ENCODE measurements around the gene GHRHR.

Gene GHRHR

GRCh38 chr7:30963842-30964241 lies at the start of gene GHRHR:
TSS of gene GHRHR (plus strand) at chr7:30963953. CDS start at chr7:30964069, 116 bp downstream.
- DNase-seq (ENCODE audit: low spot score): no peak

- peak; percentile 52 for DNase-seq (ENCODE audit: low spot score)
Observed at GRCh38 chr7:30914596-30914995, 49.2 kb upstream of the GHRHR start.

DNA sequence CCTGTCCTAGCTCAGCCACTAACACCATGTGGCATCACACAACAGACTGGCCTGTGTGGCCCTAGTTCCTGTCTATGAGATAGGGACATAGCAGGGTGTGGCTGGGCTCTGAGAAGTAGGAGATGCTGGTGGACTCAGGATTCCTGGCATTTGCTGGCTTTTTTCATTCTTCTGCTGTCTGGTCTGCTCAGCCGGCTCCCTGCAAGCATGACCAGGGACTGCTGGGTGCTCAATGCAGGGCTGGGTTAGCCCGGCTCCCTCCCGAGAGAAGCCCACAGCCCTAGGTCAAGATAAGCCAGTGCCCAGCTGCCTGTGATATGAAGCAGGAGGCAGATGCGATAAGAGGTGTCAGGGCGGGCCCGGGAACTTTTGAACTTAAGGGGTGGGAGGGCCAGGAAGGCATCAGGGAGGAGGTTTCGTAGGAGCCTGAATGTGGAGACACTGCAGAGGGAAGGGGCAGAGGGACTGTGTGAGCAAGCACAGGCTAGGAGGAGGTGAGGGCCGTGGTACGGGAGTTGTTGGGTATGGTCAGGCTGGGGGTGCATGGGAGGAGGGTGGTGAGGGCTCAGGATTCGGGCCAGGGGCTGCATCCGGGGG lies 48.6 kb upstream of the GHRHR start:
- DNase-seq (ENCODE audit: low spot score): peak; percentile 76

DNA sequence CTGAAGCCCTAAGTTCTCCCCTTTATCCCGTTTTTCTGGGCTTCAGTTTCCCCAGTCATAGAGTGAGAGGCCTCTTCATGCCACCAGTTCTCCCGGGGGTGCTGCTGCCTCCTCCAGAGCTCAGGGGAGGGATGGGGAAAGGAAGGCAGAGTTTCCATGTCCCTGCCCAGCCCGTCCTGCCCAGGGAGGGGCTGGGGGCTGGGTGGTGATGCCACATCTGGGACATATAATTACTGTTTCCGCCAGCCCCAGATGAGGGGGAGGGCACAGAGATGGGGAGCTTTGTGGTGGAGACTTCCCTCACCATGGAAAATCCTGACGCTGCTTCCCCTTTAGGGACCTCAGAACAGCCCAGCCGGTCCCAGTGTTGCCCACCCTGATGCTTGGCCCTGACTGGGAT lies 48.0 kb upstream of the GHRHR start:
- DNase-seq (ENCODE audit: low spot score): no peak

DNA sequence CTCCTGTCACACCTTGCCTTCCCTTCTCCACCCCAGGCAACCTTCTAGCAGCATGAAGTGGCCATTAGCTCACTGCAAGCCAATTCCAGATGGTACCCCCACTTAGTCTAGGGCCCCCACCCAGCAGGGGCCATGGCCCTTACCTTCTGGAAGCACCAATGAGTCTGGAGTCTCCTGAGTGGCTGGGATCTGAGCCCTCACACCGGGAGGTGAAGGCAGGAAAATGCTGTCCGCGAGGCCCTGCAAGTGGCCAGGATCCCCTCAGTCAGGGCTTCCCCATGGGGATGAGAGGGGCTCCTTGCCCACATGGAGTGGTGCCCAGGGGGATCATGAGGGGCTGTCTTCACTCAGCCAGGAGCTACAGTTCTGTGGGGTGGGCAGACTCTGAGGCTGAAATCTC lies 47.5 kb upstream of the GHRHR start:
- no peak for DNase-seq (ENCODE audit: low spot score)

DNA sequence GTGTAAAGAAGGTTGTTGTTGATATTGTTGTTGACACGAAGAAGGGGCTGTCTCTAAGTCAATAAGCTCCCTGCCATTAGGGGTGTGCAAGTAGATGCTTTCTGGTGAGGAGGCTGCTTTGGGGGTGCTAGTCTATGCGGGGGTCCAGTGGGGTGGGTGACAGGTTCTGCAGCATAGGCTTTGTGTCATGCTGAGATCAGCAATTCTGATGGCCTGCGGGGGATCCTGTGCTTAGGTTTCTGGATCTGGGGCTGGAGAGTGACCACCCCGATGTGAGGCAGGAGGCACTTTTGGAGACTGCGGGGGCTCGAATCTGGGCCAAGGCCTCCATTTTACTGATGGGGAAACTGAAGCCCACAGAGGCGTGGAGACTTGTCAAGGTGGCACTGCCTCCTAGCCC lies 47.0 kb upstream of the GHRHR start:
- DNase-seq (ENCODE audit: low spot score): no peak

- no peak for DNase-seq (ENCODE audit: low spot score)
Observed at GRCh38 chr7:30917216-30917893, 46.4 kb upstream of the GHRHR start.

DNA sequence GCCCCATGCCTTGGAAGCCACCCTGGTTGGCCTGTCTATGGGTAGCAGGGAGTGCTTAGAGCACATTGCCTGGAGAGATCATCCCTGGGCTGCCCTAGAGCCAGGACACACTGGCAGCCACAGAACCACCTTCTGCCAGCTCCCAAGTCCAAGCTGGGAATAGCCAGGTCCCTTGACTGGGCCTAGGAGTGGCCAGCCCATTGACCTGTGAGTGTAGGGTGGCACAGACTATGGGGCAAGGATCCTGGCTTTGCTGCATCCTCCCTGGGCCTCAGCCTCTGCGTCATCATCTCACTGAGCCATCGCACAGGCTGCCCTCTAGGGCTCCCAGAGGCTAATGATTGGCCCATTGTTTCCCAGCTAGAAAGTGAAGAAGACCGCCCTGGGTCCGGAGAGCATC lies 45.1 kb upstream of the GHRHR start:
- DNase-seq (ENCODE audit: low spot score): no peak

GRCh38 chr7:30920021-30920583 lies 43.7 kb upstream of the GHRHR start:
- no peak for DNase-seq (ENCODE audit: low spot score)

GRCh38 chr7:30920584-30921539 lies 42.9 kb upstream of the GHRHR start:
- no peak for DNase-seq (ENCODE audit: low spot score)

DNA sequence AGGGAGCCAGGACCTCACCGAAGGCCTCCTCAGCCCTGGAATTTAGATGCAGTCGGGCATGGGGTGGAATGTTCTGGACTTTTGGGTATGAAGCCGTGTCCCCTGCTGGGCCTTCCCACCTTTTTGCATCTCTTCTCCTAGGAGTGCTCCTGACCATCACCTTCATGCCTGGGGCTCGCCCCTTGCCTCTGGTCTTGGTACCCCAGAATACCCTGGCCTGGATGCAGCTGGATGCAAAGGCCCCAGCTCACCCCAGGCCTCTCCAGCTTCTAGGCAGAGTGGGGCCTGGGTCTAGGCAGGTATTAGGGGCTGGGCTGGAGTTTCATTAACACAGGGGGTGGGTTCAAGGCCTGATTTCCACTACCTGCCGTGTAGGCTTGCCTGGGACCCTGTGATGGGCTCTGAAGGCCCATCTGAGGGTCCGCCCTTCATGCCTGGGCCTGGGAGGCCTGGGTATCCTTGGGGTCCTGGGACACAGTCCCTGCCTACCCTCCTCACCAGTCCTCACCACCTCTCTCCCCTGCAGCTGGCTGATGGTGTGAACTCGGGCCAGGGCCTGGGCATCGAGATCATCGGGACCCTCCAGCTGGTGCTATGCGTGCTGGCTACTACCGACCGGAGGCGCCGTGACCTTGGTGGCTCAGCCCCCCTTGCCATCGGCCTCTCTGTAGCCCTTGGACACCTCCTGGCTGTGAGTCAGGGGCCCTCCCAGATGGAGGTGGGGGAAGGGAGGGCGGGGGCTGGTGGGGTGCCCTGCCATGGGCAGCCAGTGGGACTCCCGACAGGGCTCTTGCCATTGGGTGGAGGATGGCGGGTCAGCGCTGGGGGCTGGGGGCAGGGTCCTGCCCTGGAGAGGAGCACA lies 42.0 kb upstream of the GHRHR start:
- no peak for DNase-seq (ENCODE audit: low spot score)

GRCh38 chr7:30922596-30922995 lies 41.2 kb upstream of the GHRHR start:
- DNase-seq (ENCODE audit: low spot score): no peak

DNA sequence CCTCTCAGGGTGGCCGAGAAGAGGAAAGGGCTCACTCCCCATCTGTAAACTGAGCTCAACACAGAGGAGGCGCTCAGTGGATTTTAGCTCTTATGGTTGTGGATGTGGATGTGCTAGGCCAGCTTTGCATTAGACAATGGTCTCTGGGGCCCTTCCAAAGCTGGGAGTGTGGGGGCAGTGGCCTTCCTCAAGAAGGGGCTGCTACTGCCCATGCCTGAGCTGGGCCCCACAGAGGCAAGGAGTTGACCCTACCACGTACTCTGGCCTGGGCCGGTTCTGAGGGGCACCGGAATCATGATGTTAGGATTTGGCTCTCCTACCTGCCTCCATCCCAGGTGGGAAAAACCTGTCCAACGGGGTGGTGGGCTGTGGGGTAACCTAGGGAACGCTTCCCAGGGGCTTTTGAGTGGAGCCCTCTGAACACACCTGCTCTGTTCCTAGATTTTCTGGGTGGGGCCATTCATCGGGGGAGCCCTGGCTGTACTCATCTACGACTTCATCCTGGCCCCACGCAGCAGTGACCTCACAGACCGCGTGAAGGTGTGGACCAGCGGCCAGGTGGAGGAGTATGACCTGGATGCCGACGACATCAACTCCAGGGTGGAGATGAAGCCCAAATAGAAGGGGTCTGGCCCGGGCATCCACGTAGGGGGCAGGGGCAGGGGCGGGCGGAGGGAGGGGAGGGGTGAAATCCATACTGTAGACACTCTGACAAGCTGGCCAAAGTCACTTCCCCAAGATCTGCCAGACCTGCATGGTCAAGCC lies 40.6 kb upstream of the GHRHR start:
- no peak for DNase-seq (ENCODE audit: low spot score)

DNA sequence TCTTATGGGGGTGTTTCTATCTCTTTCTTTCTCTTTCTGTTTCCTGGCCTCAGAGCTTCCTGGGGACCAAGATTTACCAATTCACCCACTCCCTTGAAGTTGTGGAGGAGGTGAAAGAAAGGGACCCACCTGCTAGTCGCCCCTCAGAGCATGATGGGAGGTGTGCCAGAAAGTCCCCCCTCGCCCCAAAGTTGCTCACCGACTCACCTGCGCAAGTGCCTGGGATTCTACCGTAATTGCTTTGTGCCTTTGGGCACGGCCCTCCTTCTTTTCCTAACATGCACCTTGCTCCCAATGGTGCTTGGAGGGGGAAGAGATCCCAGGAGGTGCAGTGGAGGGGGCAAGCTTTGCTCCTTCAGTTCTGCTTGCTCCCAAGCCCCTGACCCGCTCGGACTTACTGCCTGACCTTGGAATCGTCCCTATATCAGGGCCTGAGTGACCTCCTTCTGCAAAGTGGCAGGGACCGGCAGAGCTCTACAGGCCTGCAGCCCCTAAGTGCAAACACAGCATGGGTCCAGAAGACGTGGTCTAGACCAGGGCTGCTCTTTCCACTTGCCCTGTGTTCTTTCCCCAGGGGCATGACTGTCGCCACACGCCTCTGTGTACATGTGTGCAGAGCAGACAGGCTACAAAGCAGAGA lies 39.9 kb upstream of the GHRHR start:
- DNase-seq (ENCODE audit: low spot score): no peak

DNA sequence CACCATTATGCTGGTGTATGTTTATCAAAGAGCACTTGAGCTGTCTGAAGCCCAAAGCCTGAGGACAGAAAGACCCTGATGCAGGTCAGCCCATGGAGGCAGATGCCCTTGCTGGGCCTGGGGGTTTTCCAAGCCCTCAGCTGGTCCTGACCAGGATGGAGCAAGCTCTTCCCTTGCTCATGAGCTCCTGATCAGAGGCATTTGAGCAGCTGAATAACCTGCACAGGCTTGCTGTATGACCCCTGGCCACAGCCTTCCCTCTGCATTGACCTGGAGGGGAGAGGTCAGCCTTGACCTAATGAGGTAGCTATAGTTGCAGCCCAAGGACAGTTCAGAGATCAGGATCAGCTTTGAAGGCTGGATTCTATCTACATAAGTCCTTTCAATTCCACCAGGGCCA lies 39.1 kb upstream of the GHRHR start:
- no peak for DNase-seq (ENCODE audit: low spot score)

DNA sequence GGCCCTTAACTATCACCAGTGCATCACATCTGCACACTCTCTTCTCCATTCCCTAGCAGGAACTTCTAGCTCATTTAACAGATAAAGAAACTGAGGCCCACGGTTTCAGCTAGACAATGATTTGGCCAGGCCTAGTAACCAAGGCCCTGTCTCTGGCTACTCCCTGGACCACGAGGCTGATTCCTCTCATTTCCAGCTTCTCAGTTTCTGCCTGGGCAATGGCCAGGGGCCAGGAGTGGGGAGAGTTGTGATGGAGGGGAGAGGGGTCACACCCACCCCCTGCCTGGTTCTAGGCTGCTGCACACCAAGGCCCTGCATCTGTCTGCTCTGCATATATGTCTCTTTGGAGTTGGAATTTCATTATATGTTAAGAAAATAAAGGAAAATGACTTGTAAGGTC lies 38.6 kb upstream of the GHRHR start:
- no peak for DNase-seq (ENCODE audit: low spot score)

DNA sequence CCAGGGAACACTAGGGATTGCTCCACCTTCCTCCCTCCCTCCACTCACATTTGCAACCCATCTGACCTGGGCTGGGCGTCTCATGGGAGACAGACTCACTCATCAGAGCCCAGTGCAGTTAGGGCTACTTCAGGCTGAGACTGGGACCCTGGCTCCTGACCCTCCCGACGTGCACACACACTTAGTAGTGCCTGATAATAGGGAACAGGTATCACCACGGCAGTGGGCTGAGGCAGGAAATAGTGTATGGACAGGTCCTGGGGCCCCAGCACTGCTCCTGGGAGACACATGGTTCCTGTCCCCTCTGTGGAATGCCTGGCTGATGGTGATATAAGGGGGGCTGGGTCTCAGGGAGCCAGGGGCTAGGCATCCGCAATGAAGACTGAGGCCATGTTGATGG lies 37.8 kb upstream of the GHRHR start:
- no peak for DNase-seq (ENCODE audit: low spot score)

DNA sequence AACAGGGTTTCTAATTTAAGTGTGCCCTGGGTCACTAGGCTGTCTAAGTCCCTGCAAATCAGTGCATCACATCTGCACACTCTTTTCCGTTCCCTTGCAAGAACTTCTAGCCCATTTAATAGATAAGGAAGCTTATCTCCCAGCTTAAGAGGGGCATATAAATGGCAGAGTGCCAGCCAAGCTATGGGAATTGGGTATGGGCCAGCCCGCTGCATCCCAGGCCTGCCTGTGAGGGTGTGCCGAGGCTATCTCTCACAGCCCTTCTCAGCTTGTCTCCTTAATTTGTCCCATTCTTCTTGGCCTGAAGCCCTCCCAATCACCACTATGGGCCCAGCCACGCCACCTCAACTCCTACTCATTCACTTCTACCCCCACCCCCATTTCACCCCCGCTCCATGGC lies 37.4 kb upstream of the GHRHR start:
- peak; percentile 72 for DNase-seq (ENCODE audit: low spot score)

GRCh38 chr7:30927040-30927439 lies 36.7 kb upstream of the GHRHR start:
- no peak for DNase-seq (ENCODE audit: low spot score)

- DNase-seq (ENCODE audit: low spot score): no peak
Observed at GRCh38 chr7:30927559-30927958, 36.2 kb upstream of the GHRHR start.
